Nephron progenitor cell (in vitro differentiated cells): ENCODE data around the gene DNMT1.
"Not testable (repeated sequence)": the region's sequence is repeated elsewhere in the genome, so short reads cannot be mapped to it uniquely, and the experiment has no call there.

ENCODE experiments used
- DNase-seq: peaks from one replicate; pipeline ENCODE4 v3.0.0; 2021
- H3K27ac Mint-ChIP-seq: 2 replicates; pipeline ENCODE4 v1.8.0; 2021; ENCODE audit warnings: mild to moderate bottlenecking, moderate library complexity, mixed read lengths
- H3K27me3 Mint-ChIP-seq: 2 replicates; pipeline ENCODE4 v1.8.0; 2021; ENCODE audit warnings: mild to moderate bottlenecking, low read depth, mixed read lengths; ENCODE audit not compliant: poor library complexity
- H3K36me3 Mint-ChIP-seq: 2 replicates; pipeline ENCODE4 v1.8.0; 2021; ENCODE audit warnings: low read depth, mixed read lengths
- H3K4me1 Mint-ChIP-seq: 2 replicates; pipeline ENCODE4 v1.8.0; 2021; ENCODE audit warnings: mixed read lengths
- H3K4me3 Mint-ChIP-seq: 2 replicates; pipeline ENCODE4 v1.8.0; 2021; ENCODE audit warnings: mild to moderate bottlenecking, moderate library complexity, mixed read lengths
- H3K9me3 Mint-ChIP-seq: 2 replicates; pipeline ENCODE4 v1.8.0; 2021; ENCODE audit warnings: mild to moderate bottlenecking, moderate library complexity, mixed read lengths
- CTCF ChIP-seq: fragments of 200-600 bp; sonication (generic); IDR thresholded peaks from 2 replicates; pipeline ENCODE4 v1.5.0; 2021; ENCODE audit warnings: antibody characterized with exemption

The DNMT1 gene

DNA sequence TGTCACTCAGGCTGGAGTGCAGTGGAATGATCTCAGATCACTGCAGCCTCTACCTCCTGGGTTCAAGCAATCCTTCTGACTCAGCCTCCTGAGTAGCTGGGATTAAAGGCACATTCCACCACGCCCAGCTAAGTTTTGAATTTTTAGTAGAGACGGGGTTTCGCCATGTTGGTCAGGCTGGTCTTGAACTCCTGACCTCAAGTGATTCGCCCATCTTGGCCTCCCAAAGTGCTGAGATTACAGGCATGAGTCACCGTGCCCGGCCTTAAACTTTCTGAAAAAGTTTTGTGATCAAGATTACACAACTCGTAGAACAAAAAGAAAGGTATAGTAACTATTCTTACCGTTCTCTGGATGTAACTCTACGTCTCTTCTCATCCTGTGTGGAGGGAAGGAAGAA lies 21.2 kb downstream of the DNMT1 start:
- H3K4me3 Mint-ChIP-seq = no peak overlapping the region
- no peak for DNase-seq
- no peaks in the 10 kb centered on the region for H3K27me3 Mint-ChIP-seq
- no peak for TF ChIP-seq CTCF
- no peaks in the 10 kb centered on the region for H3K9me3 Mint-ChIP-seq
- H3K36me3 Mint-ChIP-seq = peaks cover 59% of the 10 kb centered on the region
- no peak overlapping the region for H3K27ac Mint-ChIP-seq
- no peaks in the 10 kb centered on the region for H3K4me1 Mint-ChIP-seq

DNA sequence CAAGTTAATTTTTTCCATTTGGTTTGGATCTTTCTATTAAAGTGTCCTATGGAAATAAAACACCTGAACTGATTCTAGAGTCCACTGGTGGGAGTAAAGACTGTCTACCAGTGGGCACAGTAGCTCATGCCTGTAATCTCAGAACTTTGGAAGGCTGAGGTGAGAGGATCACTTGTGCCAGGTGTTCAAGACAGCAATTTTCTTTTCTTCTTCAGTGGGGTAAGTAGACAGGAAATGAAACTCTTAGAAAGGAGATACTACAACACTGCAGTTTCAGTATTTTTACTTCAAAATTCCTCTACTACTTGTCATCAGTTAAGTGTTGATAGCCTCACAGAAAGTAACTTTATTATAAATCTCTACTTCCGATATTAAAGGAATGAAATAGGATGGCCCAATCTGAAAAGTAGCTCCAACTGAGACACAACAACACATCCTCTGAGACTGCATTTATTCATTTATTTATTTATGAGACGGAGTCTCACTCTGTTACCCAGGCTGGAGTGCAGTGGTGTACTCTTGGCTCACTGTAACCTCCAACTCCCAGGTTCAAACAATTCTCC lies 26.3 kb downstream of the DNMT1 start:
- Mint-ChIP-seq H3K4me3 (no peak overlapping the region), H3K9me3 (no peaks in the 10 kb centered on the region), H3K27me3 (no peaks in the 10 kb centered on the region), H3K36me3 (peaks cover 32% of the 10 kb centered on the region), H3K27ac (no peak overlapping the region), H3K4me1 (no peaks in the 10 kb centered on the region)
- TF ChIP-seq CTCF = no peak
- DNase-seq = no peak

DNA sequence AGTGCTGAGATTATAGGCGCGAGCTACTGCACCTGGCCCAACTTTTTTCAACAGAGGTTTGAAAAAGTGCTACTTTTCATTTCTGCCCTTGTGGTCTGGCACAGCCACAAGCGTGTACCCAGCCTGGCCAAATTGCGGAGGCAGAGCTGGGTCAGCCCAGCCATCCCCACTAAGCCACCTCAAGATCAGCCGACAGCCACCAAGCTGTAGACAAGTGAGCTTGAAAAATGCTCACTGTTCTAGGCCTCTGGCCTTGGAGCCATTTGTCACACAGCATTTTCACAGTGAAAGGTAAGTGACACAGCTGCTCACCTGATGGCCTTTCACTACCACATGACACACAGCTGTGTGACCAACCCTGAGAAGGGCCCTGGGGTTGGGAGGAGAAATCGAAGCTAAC lies 27.3 kb downstream of the DNMT1 start:
- Mint-ChIP-seq H3K4me1 (no peaks in the 10 kb centered on the region), H3K9me3 (no peaks in the 10 kb centered on the region), H3K27me3 (no peaks in the 10 kb centered on the region), H3K36me3 (peaks cover 33% of the 10 kb centered on the region), H3K4me3 (no peak overlapping the region), H3K27ac (no peak overlapping the region)
- TF ChIP-seq CTCF = no peak
- DNase-seq = no peak

GRCh38 chr19:10166501-10166900 lies 28.3 kb downstream of the DNMT1 start:
- H3K27me3 Mint-ChIP-seq, H3K27ac Mint-ChIP-seq, H3K4me1 Mint-ChIP-seq, H3K9me3 Mint-ChIP-seq, DNase-seq, H3K4me3 Mint-ChIP-seq: not testable (repeated sequence)
- H3K36me3 Mint-ChIP-seq = peaks cover 31% of the 10 kb centered on the region

GRCh38 chr19:10166046-10166445 lies 28.7 kb downstream of the DNMT1 start:
- Mint-ChIP-seq H3K9me3 (no peaks in the 10 kb centered on the region), H3K27ac (no peak overlapping the region), H3K36me3 (peaks cover 31% of the 10 kb centered on the region), H3K4me1 (no peaks in the 10 kb centered on the region), H3K4me3 (no peak overlapping the region), H3K27me3 (no peaks in the 10 kb centered on the region)
- TF ChIP-seq CTCF = no peak
- DNase-seq = no peak

DNA sequence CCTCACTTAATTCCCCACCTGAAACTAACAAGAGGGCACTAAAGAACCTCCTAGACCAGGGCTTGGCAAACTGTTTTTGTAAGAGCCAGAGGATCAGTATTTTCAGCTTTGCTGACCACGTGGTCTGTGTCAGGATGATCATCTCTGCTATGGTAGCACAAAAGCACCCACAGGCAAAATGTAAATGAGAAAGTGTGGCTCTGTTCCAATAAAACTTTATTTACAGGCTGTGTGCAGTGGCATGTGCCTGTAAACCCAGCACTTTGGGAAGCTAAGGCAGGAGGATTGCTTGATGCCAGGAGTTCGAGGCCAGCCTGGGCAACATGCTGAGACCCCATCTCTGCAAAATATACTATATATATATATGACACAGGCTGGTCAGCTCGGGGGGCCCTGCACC lies 31.2 kb downstream of the DNMT1 start:
- H3K27me3 Mint-ChIP-seq = no peaks in the 10 kb centered on the region
- H3K4me3 Mint-ChIP-seq = no peak overlapping the region
- no peak overlapping the region for H3K27ac Mint-ChIP-seq
- peaks cover 41% of the 10 kb centered on the region for H3K36me3 Mint-ChIP-seq
- TF ChIP-seq CTCF = no peak
- H3K4me1 Mint-ChIP-seq = no peaks in the 10 kb centered on the region
- no peaks in the 10 kb centered on the region for H3K9me3 Mint-ChIP-seq
- DNase-seq = no peak
